Measurements from ENCODE around the gene PARD3. TPM values are rescaled to one million over a fixed set of nuclear protein-coding genes. Genes with fewer than 3 reads are reported as not detected.

PARD3 gene
- total and polyA plus RNA-seq, 4 experiments from 2014 or later = 0.13 to 0.25 TPM; not detected in 2

- Histone ChIP-seq H3K27me3 (ENCODE audit: insufficient read depth, low read length) (no peaks in the 10 kb centered on the region), H3K4me1 (ENCODE audit: insufficient read depth, low read length) (no peaks in the 10 kb centered on the region), H3K27ac (ENCODE audit: low read depth, low read length) (no peak overlapping the region), H3K4me3 (ENCODE audit: low read length in 2 of 2) (no peak overlapping the region), H3K9me3 (ENCODE audit: control insufficient read depth in 1 of 2, low read length in 2 of 2) (no peaks in the 10 kb centered on the region), H3K36me3 (ENCODE audit: insufficient read depth, low read length) (no peaks in the 10 kb centered on the region)
- CTCF ChIA-PET (ENCODE audit: partially characterized antibody) = no interaction called here
- Mint-ChIP-seq H3K36me3 (no peaks in the 10 kb centered on the region), H3K4me3 (no peak overlapping the region), H3K27ac (no peak overlapping the region), H3K9me3 (no peaks in the 10 kb centered on the region), H3K4me1 (no peaks in the 10 kb centered on the region), H3K27me3 (no peaks in the 10 kb centered on the region)
- intact Hi-C loops (cut with micrococcal nuclease) = no loop called here
- POLR2A ChIA-PET (ENCODE audit: partially characterized antibody) = no interaction called here
- DNase-seq = no peak
Observed at GRCh38 chr10:34157501-34157900, 657.6 kb downstream of the PARD3 start.

GRCh38 chr10:34156781-34157425 is 658.2 kb downstream of the PARD3 start:
- Histone ChIP-seq H3K27me3 (ENCODE audit: insufficient read depth, low read length) (no peaks in the 10 kb centered on the region), H3K4me1 (ENCODE audit: insufficient read depth, low read length) (no peaks in the 10 kb centered on the region), H3K9me3 (ENCODE audit: control insufficient read depth in 1 of 2, low read length in 2 of 2) (no peaks in the 10 kb centered on the region), H3K4me3 (ENCODE audit: low read length in 2 of 2) (no peak overlapping the region), H3K36me3 (ENCODE audit: insufficient read depth, low read length) (no peaks in the 10 kb centered on the region), H3K27ac (ENCODE audit: low read depth, low read length) (no peak overlapping the region)
- DNase-seq = no peak
- Mint-ChIP-seq H3K4me3 (no peak overlapping the region), H3K27ac (no peak overlapping the region), H3K27me3 (no peaks in the 10 kb centered on the region), H3K4me1 (no peaks in the 10 kb centered on the region), H3K36me3 (no peaks in the 10 kb centered on the region), H3K9me3 (no peaks in the 10 kb centered on the region)
- POLR2A ChIA-PET (ENCODE audit: partially characterized antibody) = no interaction called here
- intact Hi-C loops (cut with micrococcal nuclease) = no loop called here
- CTCF ChIA-PET (ENCODE audit: partially characterized antibody) = no interaction called here

DNA sequence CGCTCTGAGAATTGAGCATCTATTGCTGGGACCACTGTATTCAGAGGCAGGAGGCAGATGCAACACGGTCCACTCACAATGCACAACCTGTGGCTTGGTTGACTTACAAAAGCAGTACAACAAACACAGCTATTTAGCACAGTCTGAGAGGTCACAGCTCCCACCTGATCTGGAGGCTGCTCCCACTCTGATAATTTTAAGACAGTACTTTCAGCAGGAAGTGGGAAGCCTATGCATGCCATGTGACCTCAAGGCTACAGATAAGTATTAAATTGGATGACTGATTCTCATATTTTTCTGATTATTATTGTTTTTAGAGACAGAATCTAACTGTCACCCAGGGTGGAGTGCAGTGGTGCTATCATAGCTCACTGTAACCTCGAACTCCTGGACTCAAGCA is 659.3 kb downstream of the PARD3 start:
- Histone ChIP-seq H3K36me3 (ENCODE audit: insufficient read depth, low read length) (no peaks in the 10 kb centered on the region), H3K9me3 (ENCODE audit: control insufficient read depth in 1 of 2, low read length in 2 of 2) (no peaks in the 10 kb centered on the region), H3K27me3 (ENCODE audit: insufficient read depth, low read length) (no peaks in the 10 kb centered on the region), H3K4me1 (ENCODE audit: insufficient read depth, low read length) (no peaks in the 10 kb centered on the region), H3K4me3 (ENCODE audit: low read length in 2 of 2) (no peak overlapping the region), H3K27ac (ENCODE audit: low read depth, low read length) (no peak overlapping the region)
- no peaks in the 10 kb centered on the region for H3K4me1 Mint-ChIP-seq
- H3K36me3 Mint-ChIP-seq = no peaks in the 10 kb centered on the region
- no peak overlapping the region for H3K27ac Mint-ChIP-seq
- no peak overlapping the region for H3K4me3 Mint-ChIP-seq
- H3K9me3 Mint-ChIP-seq = no peaks in the 10 kb centered on the region
- ChIA-PET CTCF (ENCODE audit: partially characterized antibody) (no interaction called here), POLR2A (ENCODE audit: partially characterized antibody) (no interaction called here)
- no peak for DNase-seq
- no peaks in the 10 kb centered on the region for H3K27me3 Mint-ChIP-seq
- intact Hi-C loops (cut with micrococcal nuclease) = no loop called here

- H3K4me1 ChIP-seq (ENCODE audit: insufficient read depth, low read length) = no peaks in the 10 kb centered on the region
- H3K4me1 Mint-ChIP-seq = no peaks in the 10 kb centered on the region
- no peak for DNase-seq
- H3K27me3 Mint-ChIP-seq = no peaks in the 10 kb centered on the region
- H3K36me3 Mint-ChIP-seq = no peaks in the 10 kb centered on the region
- ChIA-PET POLR2A (ENCODE audit: partially characterized antibody) (no interaction called here), CTCF (ENCODE audit: partially characterized antibody) (no interaction called here)
- H3K4me3 ChIP-seq (ENCODE audit: low read length in 2 of 2) = no peak overlapping the region
- no peaks in the 10 kb centered on the region for H3K27me3 ChIP-seq (ENCODE audit: insufficient read depth, low read length)
- H3K27ac ChIP-seq (ENCODE audit: low read depth, low read length) = no peak overlapping the region
- no peaks in the 10 kb centered on the region for H3K36me3 ChIP-seq (ENCODE audit: insufficient read depth, low read length)
- no peaks in the 10 kb centered on the region for H3K9me3 ChIP-seq (ENCODE audit: control insufficient read depth in 1 of 2, low read length in 2 of 2)
- H3K4me3 Mint-ChIP-seq = no peak overlapping the region
- no peaks in the 10 kb centered on the region for H3K9me3 Mint-ChIP-seq
- intact Hi-C loops (cut with micrococcal nuclease) = no loop called here
- no peak overlapping the region for H3K27ac Mint-ChIP-seq
Observed at GRCh38 chr10:34154383-34154900, 660.7 kb downstream of the PARD3 start.

DNA sequence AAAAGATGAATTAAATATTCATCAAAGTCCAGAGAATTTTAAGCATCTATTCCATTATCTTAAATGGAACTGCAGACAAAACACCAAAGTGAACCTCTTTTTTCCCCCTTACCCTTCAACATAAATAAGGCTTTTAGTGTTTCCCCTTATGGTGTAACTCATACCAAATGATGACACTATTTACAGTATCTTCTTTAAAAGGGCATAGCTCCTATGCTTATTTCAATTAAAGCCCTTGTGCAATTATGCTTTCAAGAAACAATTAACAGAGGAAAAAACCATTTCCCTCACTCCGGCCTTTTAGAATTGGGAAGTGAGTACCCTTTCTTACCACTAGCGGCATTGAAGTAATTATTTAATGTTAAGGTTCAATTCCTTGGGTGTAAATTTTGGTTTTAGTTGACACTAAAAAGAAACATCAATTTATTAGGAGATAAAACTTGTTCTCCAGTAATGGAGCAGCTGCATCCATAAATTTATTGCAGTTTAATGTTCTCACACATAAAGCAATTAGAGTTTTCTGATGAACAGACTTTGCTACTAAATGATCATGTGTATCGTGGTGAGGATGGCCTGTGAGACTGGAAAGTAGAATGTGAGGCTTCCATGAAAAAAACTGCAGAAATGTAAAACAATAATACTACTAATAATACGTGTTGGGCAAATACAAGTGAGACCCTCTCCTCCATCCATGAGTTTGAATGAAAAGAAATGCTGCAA is 661.3 kb downstream of the PARD3 start:
- intact Hi-C loops (cut with micrococcal nuclease) = no loop called here
- no peak for DNase-seq
- H3K27ac Mint-ChIP-seq = no peak overlapping the region
- H3K36me3 Mint-ChIP-seq = no peaks in the 10 kb centered on the region
- POLR2A ChIA-PET (ENCODE audit: partially characterized antibody) = no interaction called here
- Histone ChIP-seq H3K4me3 (ENCODE audit: low read length in 2 of 2) (no peak overlapping the region), H3K36me3 (ENCODE audit: insufficient read depth, low read length) (no peaks in the 10 kb centered on the region), H3K9me3 (ENCODE audit: control insufficient read depth in 1 of 2, low read length in 2 of 2) (no peaks in the 10 kb centered on the region), H3K4me1 (ENCODE audit: insufficient read depth, low read length) (no peaks in the 10 kb centered on the region), H3K27me3 (ENCODE audit: insufficient read depth, low read length) (no peaks in the 10 kb centered on the region), H3K27ac (ENCODE audit: low read depth, low read length) (no peak overlapping the region)
- H3K27me3 Mint-ChIP-seq = no peaks in the 10 kb centered on the region
- H3K4me1 Mint-ChIP-seq = no peaks in the 10 kb centered on the region
- H3K4me3 Mint-ChIP-seq = no peak overlapping the region
- H3K9me3 Mint-ChIP-seq = no peaks in the 10 kb centered on the region
- CTCF ChIA-PET (ENCODE audit: partially characterized antibody) = no interaction called here

DNA sequence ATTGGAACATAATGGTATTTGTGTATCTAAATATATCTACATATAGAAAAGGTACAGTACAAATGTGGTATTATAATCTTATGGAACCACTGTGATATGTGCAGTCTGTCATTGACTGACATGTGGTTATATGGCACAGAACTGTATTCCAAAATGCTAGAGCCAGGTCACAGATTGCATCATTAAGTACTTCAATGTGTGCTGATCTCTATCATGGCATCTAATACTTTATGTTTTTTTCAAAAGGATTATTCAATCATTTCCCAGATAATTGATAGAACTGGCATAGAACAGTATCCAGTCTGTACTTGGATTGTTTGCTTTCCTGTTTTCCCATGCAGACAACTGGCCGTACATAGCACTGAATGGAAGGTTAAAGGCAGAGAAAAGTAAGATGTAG is 662.7 kb downstream of the PARD3 start:
- Histone ChIP-seq H3K4me3 (ENCODE audit: low read length in 2 of 2) (no peak overlapping the region), H3K36me3 (ENCODE audit: insufficient read depth, low read length) (no peaks in the 10 kb centered on the region), H3K27me3 (ENCODE audit: insufficient read depth, low read length) (no peaks in the 10 kb centered on the region), H3K4me1 (ENCODE audit: insufficient read depth, low read length) (no peaks in the 10 kb centered on the region), H3K9me3 (ENCODE audit: control insufficient read depth in 1 of 2, low read length in 2 of 2) (no peaks in the 10 kb centered on the region), H3K27ac (ENCODE audit: low read depth, low read length) (no peak overlapping the region)
- CTCF ChIA-PET (ENCODE audit: partially characterized antibody) = no interaction called here
- H3K4me3 Mint-ChIP-seq = no peak overlapping the region
- H3K36me3 Mint-ChIP-seq = no peaks in the 10 kb centered on the region
- H3K4me1 Mint-ChIP-seq = no peaks in the 10 kb centered on the region
- H3K9me3 Mint-ChIP-seq = no peaks in the 10 kb centered on the region
- DNase-seq = no peak
- H3K27me3 Mint-ChIP-seq = no peaks in the 10 kb centered on the region
- POLR2A ChIA-PET (ENCODE audit: partially characterized antibody) = no interaction called here
- H3K27ac Mint-ChIP-seq = no peak overlapping the region
- intact Hi-C loops (cut with micrococcal nuclease) = no loop called here

- ChIA-PET POLR2A (ENCODE audit: partially characterized antibody) (no interaction called here), CTCF (ENCODE audit: partially characterized antibody) (no interaction called here)
- intact Hi-C loops (cut with micrococcal nuclease) = no loop called here
Observed at GRCh38 chr10:34151931-34152330, 663.2 kb downstream of the PARD3 start.

More at GRCh38 chr10:34151931-34152330, 663.2 kb downstream of the PARD3 start:
- Histone ChIP-seq H3K4me3 (ENCODE audit: low read length in 2 of 2) (no peak overlapping the region), H3K36me3 (ENCODE audit: insufficient read depth, low read length) (no peaks in the 10 kb centered on the region), H3K27ac (ENCODE audit: low read depth, low read length) (no peak overlapping the region), H3K4me1 (ENCODE audit: insufficient read depth, low read length) (no peaks in the 10 kb centered on the region), H3K9me3 (ENCODE audit: control insufficient read depth in 1 of 2, low read length in 2 of 2) (no peaks in the 10 kb centered on the region), H3K27me3 (ENCODE audit: insufficient read depth, low read length) (no peaks in the 10 kb centered on the region)
- H3K9me3 Mint-ChIP-seq = no peaks in the 10 kb centered on the region
- no peak overlapping the region for H3K27ac Mint-ChIP-seq
- no peaks in the 10 kb centered on the region for H3K4me1 Mint-ChIP-seq
- H3K4me3 Mint-ChIP-seq = no peak overlapping the region
- no peak for DNase-seq
- no peaks in the 10 kb centered on the region for H3K27me3 Mint-ChIP-seq
- H3K36me3 Mint-ChIP-seq = no peaks in the 10 kb centered on the region

Measured in CD4-positive, alpha-beta memory T cell (primary cell).